Loucy (cell line): ENCODE results near the gene RNF182.

Source experiments
- EZH2phosphoT487 ChIP-seq: fragments of 200-600 bp; IDR thresholded peaks from 2 replicates; pipeline ENCODE4 v1.6.1; 2018; ENCODE audit warnings: antibody characterized with exemption, mild to moderate bottlenecking, moderate library complexity, borderline replicate concordance
- TF ChIP-seq, protein P1 (sequence below): fragments of 200-600 bp; sonication (generic); conservative IDR thresholded peaks from 2 replicates; pipeline ENCODE4 v1.5.1; 2014; ENCODE audit warnings: mild to moderate bottlenecking, antibody characterized with exemption, low read length

DNA sequence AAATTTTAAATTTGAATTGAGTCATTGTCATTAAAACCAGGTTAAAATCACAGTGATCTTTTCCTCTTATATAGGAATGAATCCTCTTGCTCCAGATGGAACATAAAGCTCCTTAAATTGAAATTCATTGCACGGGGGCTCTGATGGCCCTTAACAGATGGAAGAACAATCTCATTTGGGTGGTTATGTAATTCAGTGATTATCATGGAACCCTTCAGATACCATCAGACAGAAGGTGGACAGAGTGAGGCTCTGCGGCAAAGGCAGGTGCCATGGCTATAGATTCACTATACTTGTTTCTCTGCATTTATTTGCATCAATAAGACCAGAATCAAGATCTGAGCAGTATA, 17.8 kb upstream of the RNF182 start:
- TF ChIP-seq, protein P1, sequence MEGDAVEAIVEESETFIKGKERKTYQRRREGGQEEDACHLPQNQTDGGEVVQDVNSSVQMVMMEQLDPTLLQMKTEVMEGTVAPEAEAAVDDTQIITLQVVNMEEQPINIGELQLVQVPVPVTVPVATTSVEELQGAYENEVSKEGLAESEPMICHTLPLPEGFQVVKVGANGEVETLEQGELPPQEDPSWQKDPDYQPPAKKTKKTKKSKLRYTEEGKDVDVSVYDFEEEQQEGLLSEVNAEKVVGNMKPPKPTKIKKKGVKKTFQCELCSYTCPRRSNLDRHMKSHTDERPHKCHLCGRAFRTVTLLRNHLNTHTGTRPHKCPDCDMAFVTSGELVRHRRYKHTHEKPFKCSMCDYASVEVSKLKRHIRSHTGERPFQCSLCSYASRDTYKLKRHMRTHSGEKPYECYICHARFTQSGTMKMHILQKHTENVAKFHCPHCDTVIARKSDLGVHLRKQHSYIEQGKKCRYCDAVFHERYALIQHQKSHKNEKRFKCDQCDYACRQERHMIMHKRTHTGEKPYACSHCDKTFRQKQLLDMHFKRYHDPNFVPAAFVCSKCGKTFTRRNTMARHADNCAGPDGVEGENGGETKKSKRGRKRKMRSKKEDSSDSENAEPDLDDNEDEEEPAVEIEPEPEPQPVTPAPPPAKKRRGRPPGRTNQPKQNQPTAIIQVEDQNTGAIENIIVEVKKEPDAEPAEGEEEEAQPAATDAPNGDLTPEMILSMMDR = no peak
- no peak for TF ChIP-seq EZH2phosphoT487
